KMS-11 (cell line): Measurements from ENCODE around the gene NRK.

Source experiments
- H2AFZ ChIP-seq: fragments of 200-600 bp; sonication (generic); 2 replicates; pipeline ENCODE4 v1.6.1; 2016; ENCODE audit warnings: antibody characterized with exemption, mixed run types, low read depth
- H3K27ac ChIP-seq: fragments of 200-600 bp; sonication (generic); 2 replicates; pipeline ENCODE4 v1.6.1; 2016; ENCODE audit warnings: mild to moderate bottlenecking, mixed run types
- H3K27me3 ChIP-seq: fragments of 200-600 bp; sonication (generic); 2 replicates; pipeline ENCODE4 v1.6.1; 2017; ENCODE audit warnings: mild to moderate bottlenecking, low read depth, mixed run types, moderate library complexity; ENCODE audit not compliant: insufficient read depth
- H3K36me3 ChIP-seq: fragments of 200-600 bp; sonication (generic); 2 replicates; pipeline ENCODE4 v1.6.1; 2017; ENCODE audit warnings: mild to moderate bottlenecking, mixed run types; ENCODE audit not compliant: insufficient read depth
- H3K4me1 ChIP-seq: fragments of 200-600 bp; sonication (generic); 2 replicates; pipeline ENCODE4 v1.6.1; 2016; ENCODE audit warnings: mild to moderate bottlenecking, low read depth, mixed run types; ENCODE audit not compliant: poor library complexity, severe bottlenecking
- H3K4me2 ChIP-seq: fragments of 200-600 bp; sonication (generic); 2 replicates; pipeline ENCODE4 v1.7.0; 2016; ENCODE audit warnings: mild to moderate bottlenecking, mixed run types
- H3K4me3 ChIP-seq: fragments of 200-600 bp; sonication (generic); IDR thresholded peaks from 2 replicates; pipeline ENCODE4 v1.6.1; 2017; ENCODE audit warnings: low read depth, low read length, mixed read lengths; ENCODE audit not compliant: insufficient read depth
- H3K79me2 ChIP-seq: fragments of 200-600 bp; sonication (generic); 2 replicates; pipeline ENCODE4 v1.6.1; 2016; ENCODE audit warnings: low read depth, mixed run types; ENCODE audit not compliant: insufficient read depth
- H3K9ac ChIP-seq: fragments of 200-600 bp; sonication (generic); 2 replicates; pipeline ENCODE4 v1.6.1; 2016; ENCODE audit warnings: mild to moderate bottlenecking, mixed run types
- H4K20me1 ChIP-seq: fragments of 200-600 bp; sonication (generic); 2 replicates; pipeline ENCODE4 v1.6.1; 2016; ENCODE audit warnings: mild to moderate bottlenecking, mixed run types; ENCODE audit not compliant: insufficient read depth
- CTCF ChIP-seq: fragments of 200-600 bp; sonication (generic); conservative IDR thresholded peaks from 2 replicates; pipeline ENCODE4 v1.6.1; 2017; ENCODE audit warnings: low read depth, mild to moderate bottlenecking, antibody characterized with exemption, low read length, moderate library complexity, mixed read lengths

NRK gene

GRCh38 chrX:105820247-105820646 is 2.1 kb upstream of the NRK start:
- Histone ChIP-seq H3K9ac (no peak overlapping the region), H3K4me1 (no peaks in the 10 kb centered on the region), H4K20me1 (no peaks in the 10 kb centered on the region), H3K27ac (no peak overlapping the region), H3K79me2 (no peaks in the 10 kb centered on the region), H3K27me3 (no peaks in the 10 kb centered on the region), H2AFZ (no peak overlapping the region), H3K4me3 (no peak overlapping the region), H3K36me3 (no peaks in the 10 kb centered on the region), H3K4me2 (no peak overlapping the region)
- no peak for TF ChIP-seq CTCF

- no peak overlapping the region for H3K4me3 ChIP-seq
- no peak overlapping the region for H3K4me2 ChIP-seq
- H3K9ac ChIP-seq: no peak overlapping the region
- no peaks in the 10 kb centered on the region for H3K36me3 ChIP-seq
- no peak overlapping the region for H3K27ac ChIP-seq
- no peaks in the 10 kb centered on the region for H3K27me3 ChIP-seq
- no peak for TF ChIP-seq CTCF
- no peaks in the 10 kb centered on the region for H3K4me1 ChIP-seq
- no peaks in the 10 kb centered on the region for H4K20me1 ChIP-seq
- H2AFZ ChIP-seq: no peak overlapping the region
- H3K79me2 ChIP-seq: no peaks in the 10 kb centered on the region
These were observed 743 bp upstream of the NRK start for GRCh38 chrX:105821471-105822121.

DNA sequence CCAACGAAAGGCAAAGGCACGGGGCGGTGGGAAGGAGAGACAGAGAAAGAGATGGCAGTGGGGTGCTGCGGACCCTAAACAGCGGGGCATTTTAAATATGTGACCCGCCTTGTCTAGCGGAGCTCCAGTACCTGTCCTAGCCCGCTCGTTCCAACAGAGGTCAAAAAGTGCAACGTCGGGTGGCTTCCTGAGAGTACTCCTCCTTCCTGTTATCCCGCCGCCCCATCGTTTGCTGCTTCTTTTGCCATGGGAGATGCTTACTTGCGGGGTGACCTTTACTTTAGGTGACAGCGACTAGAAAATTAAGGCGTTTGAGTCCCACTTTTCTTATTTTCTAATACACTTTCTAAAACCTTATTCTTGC is 735 bp downstream of the NRK start:
- Histone ChIP-seq H2AFZ (no peak overlapping the region), H3K4me2 (no peak overlapping the region), H3K4me3 (no peak overlapping the region)

DNA sequence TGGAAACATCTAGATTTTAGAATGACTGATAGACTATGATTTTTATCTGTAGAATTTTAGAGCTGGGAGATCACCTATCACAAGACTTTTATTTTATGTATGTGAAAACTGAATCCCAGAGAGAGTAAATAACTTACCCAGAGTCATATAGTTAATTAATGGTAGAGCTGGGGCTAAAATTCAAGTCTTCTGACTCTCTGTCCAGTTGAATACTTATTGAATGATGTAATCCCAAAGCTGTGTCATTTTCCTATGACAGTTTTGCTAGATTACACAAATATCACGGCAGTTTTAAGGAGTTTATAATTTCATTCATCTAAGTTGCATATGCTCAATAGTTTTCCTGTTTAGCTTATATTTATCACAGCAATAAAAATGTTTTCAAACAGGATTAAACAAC is 6.7 kb downstream of the NRK start:
- H3K27me3 ChIP-seq: no peaks in the 10 kb centered on the region
- no peak overlapping the region for H3K27ac ChIP-seq
- no peaks in the 10 kb centered on the region for H3K4me1 ChIP-seq
- H3K79me2 ChIP-seq: no peaks in the 10 kb centered on the region
- TF ChIP-seq CTCF: no peak
- no peak overlapping the region for H2AFZ ChIP-seq
- no peak overlapping the region for H3K9ac ChIP-seq
- H3K4me3 ChIP-seq: no peak overlapping the region
- no peaks in the 10 kb centered on the region for H4K20me1 ChIP-seq
- no peak overlapping the region for H3K4me2 ChIP-seq
- no peaks in the 10 kb centered on the region for H3K36me3 ChIP-seq

More for the DNA sequence above, 735 bp downstream of the NRK start:
- no peaks in the 10 kb centered on the region for H3K4me1 ChIP-seq
- H4K20me1 ChIP-seq: no peaks in the 10 kb centered on the region
- H3K36me3 ChIP-seq: no peaks in the 10 kb centered on the region
- H3K9ac ChIP-seq: no peak overlapping the region
- TF ChIP-seq CTCF: no peak
- no peaks in the 10 kb centered on the region for H3K27me3 ChIP-seq
- H3K27ac ChIP-seq: no peak overlapping the region
- no peaks in the 10 kb centered on the region for H3K79me2 ChIP-seq
